Endothelial cell of umbilical vein (primary cell): ENCODE results near the gene C14orf132. TPM values are rescaled to one million over a fixed set of nuclear protein-coding genes. Genes with fewer than 3 reads are reported as not detected.

Experiments used
- BruUV-seq: library from RNA; stranded (reverse); fragments of 400-500 nt; replicated peaks from 2 replicates; lab custom pipeline; 2021; lab: Mats Ljungman, UMichigan
- CTCF ChIA-PET: fragments of 300-600, 350-600 bp; sonication (Branson Sonifier 250); formaldehyde crosslinking; loops from one replicate; lab custom pipeline; 2021; ENCODE audit warnings: antibody characterized with exemption, inconsistent platforms; lab: Charles Lee
- POLR2A ChIA-PET: fragments of 300-600, 350-600 bp; sonication (Branson Sonifier 250); formaldehyde crosslinking; loops from one replicate; lab custom pipeline; 2021; ENCODE audit warnings: antibody characterized with exemption, inconsistent platforms; lab: Charles Lee
- DNase-seq: peaks from one replicate; pipeline ENCODE4 v3.0.0-alpha.2; 2011; ENCODE audit warnings: low read depth, low spot score
- FAIRE-seq: peaks from 2 replicates; lab custom pipeline; 2011; peaks lifted over from hg19 to GRCh38; lab: Jason Lieb, UNC
- H2AFZ ChIP-seq: 2 replicates; pipeline ENCODE4 v1.6.0; 2012; ENCODE audit warnings: low read depth, low read length, control low read depth, inconsistent platforms
- H3K27ac ChIP-seq: 2 replicates; pipeline ENCODE4 v1.5.1; 2011; ENCODE audit warnings: low read depth, mild to moderate bottlenecking, control low read depth, low read length, moderate library complexity; ENCODE audit not compliant: insufficient read depth
- H3K27me3 ChIP-seq, 2 experiments: 2 replicates each; pipeline versions ENCODE4 v1.6.0 to v1.6.1; 2011; ENCODE audit warnings: low read length in 2 of 2, mixed read lengths in 1 of 2; ENCODE audit not compliant: control insufficient read depth in 2 of 2, insufficient read depth in 2 of 2
- H3K36me3 ChIP-seq, 2 experiments: 2 replicates in 1 of 2; 3 replicates in 1 of 2; pipeline ENCODE4 v1.5.1; 2011; ENCODE audit warnings: low read length in 2 of 2, mild to moderate bottlenecking in 1 of 2, moderate library complexity in 1 of 2; ENCODE audit not compliant: control insufficient read depth in 2 of 2, insufficient read depth in 2 of 2; ENCODE audit errors: extremely low read depth in 1 of 2
- H3K4me1 ChIP-seq: 3 replicates; pipeline ENCODE4 v1.5.1; 2011; ENCODE audit warnings: mild to moderate bottlenecking, low read length; ENCODE audit not compliant: control insufficient read depth, insufficient read depth; ENCODE audit errors: extremely low read depth
- H3K4me2 ChIP-seq: 2 replicates; pipeline ENCODE4 v1.6.1; 2011; ENCODE audit warnings: low read length, control low read depth, mixed read lengths; ENCODE audit not compliant: insufficient read depth
- H3K4me3 ChIP-seq, 3 experiments: fragments of 200-600 bp in 1 of 3; sonication (generic), shearing (Covaris generic) in 1 of 3; replicated peaks in 1 of 3; 2 replicates each; pipeline ENCODE4 v1.5.1; 2011 to 2016; ENCODE audit warnings: control low read depth in 3 of 3, low read length in 3 of 3, mild to moderate bottlenecking in 2 of 3, inconsistent platforms in 1 of 3, low read depth in 1 of 3, moderate library complexity in 1 of 3; ENCODE audit not compliant: insufficient read depth in 1 of 3
- H3K79me2 ChIP-seq: 2 replicates; pipeline ENCODE4 v1.6.0; 2012; ENCODE audit warnings: low read length, inconsistent platforms; ENCODE audit not compliant: control insufficient read depth, insufficient read depth
- H3K9ac ChIP-seq: replicated peaks from 2 replicates; pipeline ENCODE3; 2011; ENCODE audit warnings: low read length, control low read depth; ENCODE audit not compliant: insufficient read depth; ENCODE audit errors: extremely low read depth
- H3K9me1 ChIP-seq: replicated peaks from 3 replicates; pipeline ENCODE4 v1.6.0; 2011; ENCODE audit warnings: mild to moderate bottlenecking, low read length; ENCODE audit not compliant: control insufficient read depth, insufficient read depth; ENCODE audit errors: extremely low read depth
- H3K9me3 ChIP-seq: replicated peaks from 2 replicates; pipeline ENCODE4 v1.5.1; 2012; ENCODE audit warnings: low read length, inconsistent platforms; ENCODE audit not compliant: control insufficient read depth, insufficient read depth
- H4K20me1 ChIP-seq: replicated peaks from 2 replicates; pipeline ENCODE3; 2011; ENCODE audit warnings: mild to moderate bottlenecking, low read length; ENCODE audit not compliant: control insufficient read depth, insufficient read depth; ENCODE audit errors: extremely low read depth
- CTCF ChIP-seq, 2 donors: IDR thresholded peaks; 1 replicate in 1 of 2; 2 replicates in 1 of 2; pipeline ENCODE4 v1.5.1; 2011; ENCODE audit warnings: low read length in 2 of 2, mild to moderate bottlenecking in 2 of 2, moderate library complexity in 2 of 2, control low read depth in 1 of 2, inconsistent platforms in 1 of 2, low read depth in 1 of 2; ENCODE audit not compliant: insufficient read depth in 1 of 2; ENCODE audit errors: extremely low read depth in 1 of 2
- EZH2 ChIP-seq: IDR thresholded peaks from 2 replicates; pipeline ENCODE4 v1.6.1; 2012; ENCODE audit warnings: borderline replicate concordance, low read depth, mild to moderate bottlenecking, moderate library complexity, low read length, inconsistent platforms; ENCODE audit not compliant: severe bottlenecking
- FOS ChIP-seq: IDR thresholded peaks from 2 replicates; pipeline ENCODE4 v1.6.1; 2011; ENCODE audit warnings: mild to moderate bottlenecking, low read length, moderate library complexity, borderline replicate concordance; ENCODE audit not compliant: insufficient read depth
- GATA2 ChIP-seq: IDR thresholded peaks from 2 replicates; pipeline ENCODE4 v1.7.0; 2011; ENCODE audit warnings: low read depth, mild to moderate bottlenecking, moderate library complexity, mixed read lengths, low read length; ENCODE audit not compliant: insufficient read length, insufficient read depth
- JUN ChIP-seq: IDR thresholded peaks from 2 replicates; pipeline ENCODE4 v1.6.1; 2011; ENCODE audit warnings: borderline replicate concordance, low read depth; ENCODE audit not compliant: insufficient read length, insufficient read depth
- MAX ChIP-seq: IDR thresholded peaks from 2 replicates; pipeline ENCODE4 v1.6.1; 2011; ENCODE audit not compliant: insufficient read depth, insufficient read length
- MYC ChIP-seq: IDR thresholded peaks from one replicate; pipeline ENCODE4 v1.6.1; 2011; ENCODE audit warnings: mild to moderate bottlenecking, low read depth, low read length
- POLR2A ChIP-seq: IDR thresholded peaks from 2 replicates; pipeline ENCODE4 v1.6.1; 2012; ENCODE audit warnings: low read depth, mild to moderate bottlenecking, control low read depth, low read length
- POLR2AphosphoS5 ChIP-seq: IDR thresholded peaks from 2 replicates; pipeline ENCODE4 v1.6.1; 2012; ENCODE audit warnings: low read depth, mild to moderate bottlenecking, control low read depth, low read length, moderate library complexity; ENCODE audit not compliant: insufficient read depth
- dilution Hi-C: fragments of 300-500 bp; cut with MboI; formaldehyde crosslinking; loops from one replicate; pipeline ENCODE4 v1.15.0; 2019; ENCODE audit warnings: low sequenced_read_pairs; ENCODE audit not compliant: extremely low pct_ligation_motif_present
- intact Hi-C: fragments of 100-400 bp; cut with micrococcal nuclease; formaldehyde crosslinking; loops from one replicate; pipeline ENCODE4 v1.10.0; 2022
- polyA plus RNA-seq, 4 experiments: library from polyadenylated mRNA; depleted of rRNA in 3 of 4; stranded (reverse) in 3 of 4; unstranded in 1 of 4; fragments of >200 nt; gene quantifications; 2 replicates each; pipeline versions ENCODE4 v1.2.1 to v1.2.3, GENCODE V29; 2011 to 2012; ENCODE audit warnings: missing spikeins in 1 of 4
- total RNA-seq: library from RNA; stranded (reverse); gene quantifications from 2 replicates; pipeline ENCODE4 v1.2.3, GENCODE V29; 2021

Gene C14orf132
- total and polyA plus RNA-seq, 2 donors (not counting 3 experiments of a cell fraction or from before 2014, with no cell fraction given) = 3.2 to 7.6 TPM

- CTCF ChIA-PET = no interaction called here
- no peak overlapping the region for H2AFZ ChIP-seq
- H3K4me1 ChIP-seq = no peaks in the 10 kb centered on the region
- no peak for TF ChIP-seq GATA2
- TF ChIP-seq CTCF (IDR thresholded peaks at IDR 0.05; ENCODE audit: extremely low read depth in 1 of 2, insufficient read depth in 1 of 2, low read depth in 1 of 2, low read length in 2 of 2) = no peak
- no peak for TF ChIP-seq MYC
- no peak overlapping the region for H3K9ac ChIP-seq
- H3K36me3 ChIP-seq = no peaks in the 10 kb centered on the region
- no TSS peak for BruUV-seq
- DNase-seq (no peak), FAIRE-seq (no peak)
- H3K9me3 ChIP-seq = no peaks in the 10 kb centered on the region
- H3K4me2 ChIP-seq = no peak overlapping the region
- no peaks in the 10 kb centered on the region for H3K79me2 ChIP-seq
- dilution Hi-C loops (no loop called here), intact Hi-C loops (no loop called here)
- no peak overlapping the region for H3K4me3 ChIP-seq
- POLR2A ChIA-PET = no interaction called here
- H3K27ac ChIP-seq = no peak overlapping the region
- H3K27me3 ChIP-seq = no peaks in the 10 kb centered on the region
- no peaks in the 10 kb centered on the region for H3K9me1 ChIP-seq
- no peaks in the 10 kb centered on the region for H4K20me1 ChIP-seq
Observed at GRCh38 chr14:96120392-96120791, 81.2 kb downstream of the C14orf132 start.

GRCh38 chr14:96120941-96121340 lies 81.8 kb downstream of the C14orf132 start:
- CTCF ChIA-PET = no interaction called here
- H4K20me1 ChIP-seq = no peaks in the 10 kb centered on the region
- no peaks in the 10 kb centered on the region for H3K36me3 ChIP-seq
- TF ChIP-seq GATA2 = no peak
- TF ChIP-seq EZH2 = no peak
- no peak for TF ChIP-seq JUN
- no peak for TF ChIP-seq FOS
- TF ChIP-seq MAX = no peak
- TF ChIP-seq POLR2A = no peak
- no peak for TF ChIP-seq MYC
- no peak for TF ChIP-seq CTCF (IDR thresholded peaks at IDR 0.05; ENCODE audit: extremely low read depth in 1 of 2, insufficient read depth in 1 of 2, low read depth in 1 of 2, low read length in 2 of 2)
- no peak for TF ChIP-seq POLR2AphosphoS5
- no TSS peak for BruUV-seq
- no peaks in the 10 kb centered on the region for H3K9me1 ChIP-seq
- no peaks in the 10 kb centered on the region for H3K9me3 ChIP-seq
- intact Hi-C loops (no loop called here), dilution Hi-C loops (no loop called here)
- no peak for FAIRE-seq
- no peak overlapping the region for H2AFZ ChIP-seq
- no peak overlapping the region for H3K4me3 ChIP-seq
- H3K27me3 ChIP-seq = no peaks in the 10 kb centered on the region
- H3K27ac ChIP-seq = no peak overlapping the region
- H3K4me2 ChIP-seq = no peak overlapping the region
- H3K79me2 ChIP-seq = no peaks in the 10 kb centered on the region
- no peaks in the 10 kb centered on the region for H3K4me1 ChIP-seq
- POLR2A ChIA-PET = no interaction called here
- no peak for DNase-seq
- no peak overlapping the region for H3K9ac ChIP-seq
